Choroid plexus epithelial cell (primary cell): ENCODE results near the gene CCDC175.

ENCODE experiments used
- DNase-seq: peaks from one replicate; pipeline ENCODE4 v3.0.0-alpha.2; 2010; ENCODE audit warnings: low read depth
- H3K4me3 ChIP-seq: 2 replicates; pipeline ENCODE4 v1.5.1; 2011; ENCODE audit warnings: low read depth, mild to moderate bottlenecking, control low read depth, low read length, moderate library complexity
- TF ChIP-seq, protein P1 (sequence below): conservative IDR thresholded peaks from 2 replicates; pipeline ENCODE4 v1.5.1; 2011; ENCODE audit warnings: low read depth, mild to moderate bottlenecking, control low read depth, inconsistent platforms, low read length, moderate library complexity

Gene CCDC175

GRCh38 chr14:59580911-59581310, 4.3 kb upstream of the CCDC175 start:
- no peak for DNase-seq
- H3K4me3 ChIP-seq, result no peak overlapping the region
- TF ChIP-seq, protein P1, sequence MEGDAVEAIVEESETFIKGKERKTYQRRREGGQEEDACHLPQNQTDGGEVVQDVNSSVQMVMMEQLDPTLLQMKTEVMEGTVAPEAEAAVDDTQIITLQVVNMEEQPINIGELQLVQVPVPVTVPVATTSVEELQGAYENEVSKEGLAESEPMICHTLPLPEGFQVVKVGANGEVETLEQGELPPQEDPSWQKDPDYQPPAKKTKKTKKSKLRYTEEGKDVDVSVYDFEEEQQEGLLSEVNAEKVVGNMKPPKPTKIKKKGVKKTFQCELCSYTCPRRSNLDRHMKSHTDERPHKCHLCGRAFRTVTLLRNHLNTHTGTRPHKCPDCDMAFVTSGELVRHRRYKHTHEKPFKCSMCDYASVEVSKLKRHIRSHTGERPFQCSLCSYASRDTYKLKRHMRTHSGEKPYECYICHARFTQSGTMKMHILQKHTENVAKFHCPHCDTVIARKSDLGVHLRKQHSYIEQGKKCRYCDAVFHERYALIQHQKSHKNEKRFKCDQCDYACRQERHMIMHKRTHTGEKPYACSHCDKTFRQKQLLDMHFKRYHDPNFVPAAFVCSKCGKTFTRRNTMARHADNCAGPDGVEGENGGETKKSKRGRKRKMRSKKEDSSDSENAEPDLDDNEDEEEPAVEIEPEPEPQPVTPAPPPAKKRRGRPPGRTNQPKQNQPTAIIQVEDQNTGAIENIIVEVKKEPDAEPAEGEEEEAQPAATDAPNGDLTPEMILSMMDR, result no peak

- no peak overlapping the region for H3K4me3 ChIP-seq
- TF ChIP-seq, protein P1, result peak; percentile 56
- peak; percentile 40 for DNase-seq
Observed at GRCh38 chr14:59570122-59570521, 6.5 kb downstream of the CCDC175 start.

GRCh38 chr14:59566725-59567124, 9.9 kb downstream of the CCDC175 start:
- TF ChIP-seq, protein P1, result no peak
- no peak for DNase-seq
- no peak overlapping the region for H3K4me3 ChIP-seq

DNA sequence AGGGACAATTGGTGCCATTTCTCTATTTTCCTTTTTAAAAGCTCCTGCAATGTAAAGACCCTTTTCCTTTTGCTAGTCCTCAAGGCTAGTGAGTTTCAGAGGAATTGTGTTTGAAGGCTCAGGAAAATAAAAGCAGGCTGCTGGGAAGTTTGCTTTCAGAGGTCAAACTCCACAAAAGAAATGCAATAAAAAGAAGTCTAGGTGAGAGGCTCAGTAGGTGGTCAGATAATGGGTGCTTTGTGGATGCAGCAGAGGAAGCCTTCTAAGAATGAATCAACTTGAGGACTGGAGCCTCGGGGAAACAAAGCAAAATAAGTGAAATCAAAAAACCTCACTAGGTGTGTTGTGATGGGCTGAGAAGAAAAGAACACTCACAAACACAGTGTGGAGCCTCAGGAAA, 10.3 kb downstream of the CCDC175 start:
- H3K4me3 ChIP-seq, result no peak overlapping the region
- TF ChIP-seq, protein P1, result no peak
- no peak for DNase-seq

DNA sequence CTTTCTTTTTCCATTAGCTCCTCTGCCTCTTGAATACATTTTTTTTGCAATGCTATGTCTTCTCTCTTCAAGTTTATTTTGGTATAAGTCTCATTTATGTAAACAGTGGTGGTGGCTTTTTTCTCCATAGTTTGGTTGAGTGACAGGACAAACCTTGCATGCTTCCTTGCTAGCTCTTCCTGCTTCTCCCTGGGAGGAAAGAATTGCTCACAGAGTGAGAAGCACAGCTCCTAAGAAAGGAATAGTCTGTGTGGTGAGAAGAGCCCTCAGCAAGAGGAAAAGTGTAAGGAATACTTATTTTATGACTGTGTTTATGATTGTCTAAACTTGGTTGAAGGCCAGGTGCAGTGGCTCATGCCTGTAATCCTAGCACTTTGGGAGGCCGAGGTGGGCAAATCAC, 11.5 kb downstream of the CCDC175 start:
- DNase-seq, result no peak
- TF ChIP-seq, protein P1, result no peak
- H3K4me3 ChIP-seq, result no peak overlapping the region

- DNase-seq, result no peak
- TF ChIP-seq, protein P1, result no peak
- no peak overlapping the region for H3K4me3 ChIP-seq
Observed at GRCh38 chr14:59564366-59564765, 12.2 kb downstream of the CCDC175 start.

DNA sequence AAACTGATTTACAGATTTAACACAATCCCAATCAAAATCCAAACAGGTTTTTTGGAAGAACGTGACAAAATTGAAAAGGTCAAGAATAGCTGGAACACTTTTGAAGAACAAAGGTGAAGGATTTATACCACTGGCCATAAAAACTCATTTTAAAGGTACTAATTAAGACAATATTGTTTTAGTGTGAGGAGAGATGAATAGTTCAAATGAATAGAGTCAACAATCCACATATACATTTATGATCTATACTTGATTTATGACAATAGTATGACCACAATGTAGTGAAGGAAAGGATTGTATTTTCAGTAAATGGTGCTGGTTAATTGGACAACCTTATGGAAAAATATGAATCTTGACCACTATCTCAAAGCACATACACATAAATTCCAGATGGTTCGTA, 29.3 kb downstream of the CCDC175 start:
- no peak overlapping the region for H3K4me3 ChIP-seq
- TF ChIP-seq, protein P1, result no peak
- DNase-seq, result no peak
